PC-9 (cell line): ENCODE data around the gene TLE1. TPM values are rescaled to one million over a fixed set of nuclear protein-coding genes. Genes with fewer than 3 reads are reported as not detected.

Source experiments
- BruUV-seq: library from RNA; stranded (reverse); fragments of 400-500 nt; replicated peaks from 2 replicates; lab custom pipeline; 2021; lab: Mats Ljungman, UMichigan
- CTCF ChIA-PET: fragments of 300-600 bp; sonication (Branson Sonifier 250); formaldehyde crosslinking; loops from one replicate; lab custom pipeline; 2022; ENCODE audit warnings: antibody characterized with exemption; lab: Charles Lee
- POLR2A ChIA-PET: fragments of 300-600 bp; sonication (Branson Sonifier 250); formaldehyde crosslinking; loops from one replicate; lab custom pipeline; 2022; ENCODE audit warnings: antibody characterized with exemption; ENCODE audit not compliant: unreplicated experiment; lab: Charles Lee
- DNase-seq, 2 experiments: peaks; one replicate each; pipeline versions ENCODE4 v3.0.0 to v3.0.0-alpha.2; 2015 to 2022; ENCODE audit warnings: mixed read lengths in 1 of 2
- H2AFZ ChIP-seq: fragments of 200-600 bp; sonication (generic); 2 replicates; pipeline ENCODE4 v1.8.1; 2017; ENCODE audit warnings: antibody characterized with exemption
- H3F3A ChIP-seq: fragments of 200-600 bp; sonication (generic); 2 replicates; pipeline ENCODE4 v1.8.1; 2017; ENCODE audit warnings: antibody characterized with exemption, mild to moderate bottlenecking, low read depth; ENCODE audit not compliant: insufficient read depth
- H3K27ac ChIP-seq: fragments of 200-600 bp; sonication (generic); 2 replicates; pipeline ENCODE4 v1.6.1; 2016; ENCODE audit warnings: mixed run types
- H3K27me3 ChIP-seq: fragments of 200-600 bp; sonication (generic); 2 replicates; pipeline ENCODE4 v1.6.1; 2016; ENCODE audit warnings: low read depth, mixed run types; ENCODE audit not compliant: insufficient read depth
- H3K36me3 ChIP-seq: fragments of 200-600 bp; sonication (generic); 2 replicates; pipeline ENCODE4 v1.6.1; 2016; ENCODE audit warnings: low read depth, mixed run types
- H3K4me1 ChIP-seq: fragments of 200-600 bp; sonication (generic); replicated peaks from 2 replicates; pipeline ENCODE4 v1.6.1; 2016; ENCODE audit warnings: mixed run types; ENCODE audit not compliant: insufficient read depth
- H3K4me2 ChIP-seq: fragments of 200-600 bp; sonication (generic); 2 replicates; pipeline ENCODE4 v1.6.1; 2017; ENCODE audit warnings: mixed run types
- H3K4me3 ChIP-seq: fragments of 200-600 bp; sonication (generic); 2 replicates; pipeline ENCODE4 v1.6.1; 2016; ENCODE audit warnings: mixed run types
- H3K79me2 ChIP-seq: fragments of 200-600 bp; sonication (generic); 2 replicates; pipeline ENCODE4 v1.6.1; 2017; ENCODE audit warnings: low read depth, mixed run types
- H3K9me2 ChIP-seq: fragments of 200-600 bp; sonication (generic); 2 replicates; pipeline ENCODE4 v1.8.1; 2017; ENCODE audit warnings: mild to moderate bottlenecking; ENCODE audit not compliant: insufficient read depth
- H3K9me3 ChIP-seq: fragments of 200-600 bp; sonication (generic); 2 replicates; pipeline ENCODE4 v1.8.1; 2016; ENCODE audit warnings: low read depth; ENCODE audit not compliant: insufficient read depth
- H4K20me1 ChIP-seq: fragments of 200-600 bp; sonication (generic); 2 replicates; pipeline ENCODE4 v1.8.1; 2017; ENCODE audit not compliant: insufficient read depth
- EZH2 ChIP-seq: fragments of 200-600 bp; sonication (generic); IDR thresholded peaks from 2 replicates; pipeline ENCODE4 v1.8.0; 2017; ENCODE audit warnings: antibody characterized with exemption, low read depth
- intact Hi-C: fragments of 100-400 bp; cut with micrococcal nuclease; formaldehyde crosslinking; loops from one replicate; pipeline ENCODE4 v1.10.0; 2022; ENCODE audit not compliant: unreplicated experiment
- total RNA-seq: library from RNA; stranded (reverse); gene quantifications from 2 replicates; pipeline ENCODE4 v1.2.3, GENCODE V29; 2021
- TF ChIP-seq, protein P1 (sequence below): fragments of 200-600 bp; sonication (generic); conservative IDR thresholded peaks from 2 replicates; pipeline ENCODE4 v1.6.1; 2017; ENCODE audit warnings: mixed run types, antibody characterized with exemption, mild to moderate bottlenecking, moderate library complexity

TLE1 gene
- total RNA-seq, 1 experiment from 2014 or later, result 80.9 TPM

DNA sequence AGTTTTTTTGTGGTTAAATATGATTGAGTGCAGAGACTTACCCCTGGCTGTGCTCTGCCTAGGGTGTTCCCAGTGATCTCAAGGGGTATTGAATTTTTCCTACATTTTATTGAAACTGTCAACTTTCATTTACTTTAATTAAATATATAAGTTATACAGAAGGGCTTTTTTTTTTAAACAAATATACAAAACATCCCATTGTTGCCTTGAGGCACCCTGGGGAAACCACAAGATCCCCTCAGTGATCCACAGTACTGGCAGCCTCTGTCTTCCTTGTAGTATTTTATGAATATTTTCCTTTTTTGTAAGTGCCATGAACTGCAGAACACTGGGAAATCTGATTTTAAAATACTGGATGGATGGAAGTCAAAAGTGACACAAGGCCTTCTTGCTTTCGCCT, 123.7 kb downstream of the TLE1 start:
- no peaks in the 10 kb centered on the region for H3K9me2 ChIP-seq
- no peaks in the 10 kb centered on the region for H3K36me3 ChIP-seq
- ChIA-PET POLR2A (no interaction called here), CTCF (no interaction called here)
- no peak overlapping the region for H3K4me2 ChIP-seq
- H2AFZ ChIP-seq, result no peak overlapping the region
- H3K4me3 ChIP-seq, result no peak overlapping the region
- TF ChIP-seq, protein P1, sequence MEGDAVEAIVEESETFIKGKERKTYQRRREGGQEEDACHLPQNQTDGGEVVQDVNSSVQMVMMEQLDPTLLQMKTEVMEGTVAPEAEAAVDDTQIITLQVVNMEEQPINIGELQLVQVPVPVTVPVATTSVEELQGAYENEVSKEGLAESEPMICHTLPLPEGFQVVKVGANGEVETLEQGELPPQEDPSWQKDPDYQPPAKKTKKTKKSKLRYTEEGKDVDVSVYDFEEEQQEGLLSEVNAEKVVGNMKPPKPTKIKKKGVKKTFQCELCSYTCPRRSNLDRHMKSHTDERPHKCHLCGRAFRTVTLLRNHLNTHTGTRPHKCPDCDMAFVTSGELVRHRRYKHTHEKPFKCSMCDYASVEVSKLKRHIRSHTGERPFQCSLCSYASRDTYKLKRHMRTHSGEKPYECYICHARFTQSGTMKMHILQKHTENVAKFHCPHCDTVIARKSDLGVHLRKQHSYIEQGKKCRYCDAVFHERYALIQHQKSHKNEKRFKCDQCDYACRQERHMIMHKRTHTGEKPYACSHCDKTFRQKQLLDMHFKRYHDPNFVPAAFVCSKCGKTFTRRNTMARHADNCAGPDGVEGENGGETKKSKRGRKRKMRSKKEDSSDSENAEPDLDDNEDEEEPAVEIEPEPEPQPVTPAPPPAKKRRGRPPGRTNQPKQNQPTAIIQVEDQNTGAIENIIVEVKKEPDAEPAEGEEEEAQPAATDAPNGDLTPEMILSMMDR, result no peak
- no peak for TF ChIP-seq EZH2
- H3F3A ChIP-seq, result peaks cover 15% of the 10 kb centered on the region; the same call in 1 of the 2 replicates
- H3K27ac ChIP-seq, result no peak overlapping the region
- DNase-seq, result no peak
- H4K20me1 ChIP-seq, result no peaks in the 10 kb centered on the region
- BruUV-seq, result no TSS peak
- intact Hi-C loops, result loop anchor here (10.0 kb wide), 1 partner anchor 279 kb away; no protein-coding TSS in a partner anchor
- no peaks in the 10 kb centered on the region; the same call in 1 of the 2 replicates for H3K9me3 ChIP-seq
- H3K27me3 ChIP-seq, result no peaks in the 10 kb centered on the region
- no peaks in the 10 kb centered on the region for H3K79me2 ChIP-seq
- peaks cover 24% of the 10 kb centered on the region for H3K4me1 ChIP-seq

DNA sequence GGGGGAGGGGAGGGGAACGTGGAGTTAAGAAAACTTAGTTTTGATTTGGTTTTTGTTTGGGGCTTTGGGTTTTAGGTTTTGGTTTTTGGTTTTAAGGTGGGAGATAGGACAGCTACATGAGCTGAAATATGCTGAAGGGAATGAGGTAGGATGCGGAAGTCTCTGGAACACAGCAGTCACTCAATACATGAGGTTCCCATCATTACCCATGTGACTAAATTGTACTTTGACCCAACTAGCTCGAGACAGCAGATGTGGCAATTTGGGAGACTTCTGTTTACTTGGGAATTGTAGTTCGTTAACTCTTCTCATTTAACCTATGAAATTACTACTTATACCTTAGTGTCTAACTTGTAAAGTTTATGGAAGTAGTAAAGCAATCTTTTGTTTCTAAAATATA, 124.2 kb downstream of the TLE1 start:
- BruUV-seq, result no TSS peak
- H4K20me1 ChIP-seq, result no peaks in the 10 kb centered on the region
- peaks cover 29% of the 10 kb centered on the region for H3K4me1 ChIP-seq
- no peaks in the 10 kb centered on the region for H3K27me3 ChIP-seq
- H3K36me3 ChIP-seq, result no peaks in the 10 kb centered on the region
- TF ChIP-seq, protein P1, result no peak
- no peak for TF ChIP-seq EZH2
- no peaks in the 10 kb centered on the region for H3K9me2 ChIP-seq
- H3K9me3 ChIP-seq, result no peaks in the 10 kb centered on the region; the same call in 1 of the 2 replicates
- intact Hi-C loops, result loop anchor here (10.0 kb wide), 1 partner anchor 280 kb away; no protein-coding TSS in a partner anchor
- H3K4me3 ChIP-seq, result no peak overlapping the region
- H3F3A ChIP-seq, result peaks cover 15% of the 10 kb centered on the region; the same call in 1 of the 2 replicates
- H3K27ac ChIP-seq, result no peak overlapping the region
- H2AFZ ChIP-seq, result no peak overlapping the region
- H3K79me2 ChIP-seq, result no peaks in the 10 kb centered on the region
- ChIA-PET POLR2A (no interaction called here), CTCF (no interaction called here)
- DNase-seq, result no peak
- H3K4me2 ChIP-seq, result no peak overlapping the region

DNA sequence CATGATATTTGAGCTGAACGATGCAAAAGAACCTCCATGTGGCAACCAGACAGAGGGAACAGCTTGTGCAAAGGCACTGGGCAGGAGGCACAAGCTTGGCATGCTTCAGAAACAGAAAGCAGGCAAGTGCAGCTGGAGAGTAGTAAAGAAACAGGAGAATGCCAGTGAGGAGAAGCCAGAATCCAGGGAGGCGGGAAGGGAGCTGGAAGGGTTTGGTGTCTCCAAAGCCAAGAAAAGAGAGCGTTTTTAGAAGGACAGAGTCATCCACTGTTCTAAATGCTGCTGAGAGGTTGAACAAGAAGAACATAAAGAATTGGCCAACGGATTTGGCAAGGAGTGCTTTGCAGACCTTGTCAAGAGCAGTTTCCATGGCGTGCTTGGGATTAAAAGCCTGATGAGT, 124.7 kb downstream of the TLE1 start:
- DNase-seq, result no peak
- H3K4me3 ChIP-seq, result no peak overlapping the region
- no peak overlapping the region for H3K4me2 ChIP-seq
- no peak for TF ChIP-seq EZH2
- TF ChIP-seq, protein P1, result no peak
- H3K27me3 ChIP-seq, result no peaks in the 10 kb centered on the region
- ChIA-PET POLR2A (no interaction called here), CTCF (no interaction called here)
- no peaks in the 10 kb centered on the region for H3K36me3 ChIP-seq
- no peaks in the 10 kb centered on the region for H3K79me2 ChIP-seq
- no peaks in the 10 kb centered on the region for H3K9me2 ChIP-seq
- intact Hi-C loops, result loop anchor here (10.0 kb wide), 1 partner anchor 280 kb away; no protein-coding TSS in a partner anchor
- H4K20me1 ChIP-seq, result no peaks in the 10 kb centered on the region
- H3K4me1 ChIP-seq, result peaks cover 34% of the 10 kb centered on the region
- peaks cover 16% of the 10 kb centered on the region; the same call in 1 of the 2 replicates for H3F3A ChIP-seq
- no peaks in the 10 kb centered on the region; the same call in 1 of the 2 replicates for H3K9me3 ChIP-seq
- no peak overlapping the region for H3K27ac ChIP-seq
- no peak overlapping the region for H2AFZ ChIP-seq
- BruUV-seq, result no TSS peak
